Thyroid gland (tissue), 4 donors: ENCODE data around the gene TSPAN31.
A peak's percentile ranks its signal among the peaks of the same experiment; 100 is the strongest.

Experiments used
- POLR2A ChIP-seq, 2 donors: fragments of 450-650 bp; IDR thresholded peaks; one replicate each; pipeline ENCODE4 v1.6.1; 2017; ENCODE audit warnings: antibody characterized with exemption in 2 of 2, mild to moderate bottlenecking in 2 of 2, moderate library complexity in 1 of 2
- TF ChIP-seq, protein P1 (sequence below), 6 experiments: fragments of 200-600 bp in 3 of 6; fragments of 450-650 bp in 3 of 6; sonication (generic) in 3 of 6; IDR thresholded peaks; one replicate each; pipeline ENCODE4 v1.5.1; 2016 to 2019; ENCODE audit warnings: antibody characterized with exemption in 6 of 6, mild to moderate bottlenecking in 2 of 6, inconsistent platforms in 1 of 6, moderate library complexity in 1 of 6

DNA sequence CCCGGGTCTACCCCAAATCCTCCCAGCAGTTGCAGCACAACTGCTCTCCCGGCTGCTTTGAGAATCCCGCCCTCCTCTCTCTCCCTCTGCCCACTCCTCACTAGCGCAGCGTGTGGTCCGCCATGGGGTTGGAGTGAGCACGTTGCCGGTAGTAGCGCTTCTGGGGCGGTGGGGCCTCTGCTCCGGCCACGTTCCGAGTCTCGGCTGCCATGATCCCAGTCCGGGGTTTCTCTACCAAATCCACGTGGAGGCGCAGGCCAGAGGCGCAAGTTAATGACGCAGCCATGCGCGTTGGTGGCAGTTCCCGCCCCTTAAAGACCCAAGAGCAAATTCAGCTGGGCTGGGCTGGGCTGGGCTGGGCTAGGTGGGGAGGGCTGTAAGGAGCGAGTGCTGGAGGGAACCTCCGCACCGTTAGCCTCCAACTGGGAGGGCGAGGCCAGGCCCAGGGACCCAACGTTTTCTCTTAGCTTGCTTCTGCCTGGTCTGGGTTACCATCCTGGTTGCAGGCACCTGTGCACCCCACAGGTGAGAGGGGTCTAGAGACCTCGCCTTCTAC lies 27.1 kb downstream of the TSPAN31 start, which contains the start of gene METTL1:
- TF ChIP-seq POLR2A (IDR thresholded peaks at IDR 0.05), result peak in 1 of 2 donors; percentile 55
- TF ChIP-seq, protein P1, sequence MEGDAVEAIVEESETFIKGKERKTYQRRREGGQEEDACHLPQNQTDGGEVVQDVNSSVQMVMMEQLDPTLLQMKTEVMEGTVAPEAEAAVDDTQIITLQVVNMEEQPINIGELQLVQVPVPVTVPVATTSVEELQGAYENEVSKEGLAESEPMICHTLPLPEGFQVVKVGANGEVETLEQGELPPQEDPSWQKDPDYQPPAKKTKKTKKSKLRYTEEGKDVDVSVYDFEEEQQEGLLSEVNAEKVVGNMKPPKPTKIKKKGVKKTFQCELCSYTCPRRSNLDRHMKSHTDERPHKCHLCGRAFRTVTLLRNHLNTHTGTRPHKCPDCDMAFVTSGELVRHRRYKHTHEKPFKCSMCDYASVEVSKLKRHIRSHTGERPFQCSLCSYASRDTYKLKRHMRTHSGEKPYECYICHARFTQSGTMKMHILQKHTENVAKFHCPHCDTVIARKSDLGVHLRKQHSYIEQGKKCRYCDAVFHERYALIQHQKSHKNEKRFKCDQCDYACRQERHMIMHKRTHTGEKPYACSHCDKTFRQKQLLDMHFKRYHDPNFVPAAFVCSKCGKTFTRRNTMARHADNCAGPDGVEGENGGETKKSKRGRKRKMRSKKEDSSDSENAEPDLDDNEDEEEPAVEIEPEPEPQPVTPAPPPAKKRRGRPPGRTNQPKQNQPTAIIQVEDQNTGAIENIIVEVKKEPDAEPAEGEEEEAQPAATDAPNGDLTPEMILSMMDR (IDR thresholded peaks at IDR 0.05), result peak in 1 of 6 experiments; percentile 31
